HCT116 (cell line): ENCODE results near the gene NTSR2. TPM values are rescaled to one million over a fixed set of nuclear protein-coding genes. Genes with fewer than 3 reads are reported as not detected.

Experiments
- ATAC-seq: fragments of 200-7000 bp; cut with Tn5 transposase; 2 replicates; pipeline ENCODE4 v1.9.1; 2020; ENCODE audit warnings: mild to moderate bottlenecking, moderate library complexity
- BruUV-seq: library from RNA; stranded (reverse); fragments of 400-500 nt; replicated peaks from 2 replicates; lab custom pipeline; 2021; lab: Mats Ljungman, UMichigan
- CTCF ChIA-PET: fragments of 300-600 bp; sonication (Branson Sonifier 250); formaldehyde crosslinking; loops from one replicate; lab custom pipeline; 2021; ENCODE audit warnings: antibody characterized with exemption; lab: Charles Lee
- POLR2A ChIA-PET: fragments of 300-600, 350-600 bp; sonication (Branson Sonifier 250); formaldehyde crosslinking; loops from one replicate; lab custom pipeline; 2021; ENCODE audit warnings: antibody characterized with exemption; lab: Charles Lee
- RAD21 ChIA-PET, 2 experiments: fragments of 300-600 bp; sonication (Branson Sonifier 250); formaldehyde crosslinking; loops; one replicate each; lab custom pipeline; 2023; ENCODE audit warnings: low total read pairs in 2 of 2; ENCODE audit not compliant: uncharacterized antibody in 2 of 2, unreplicated experiment in 2 of 2, low non-redundant PET in 1 of 2; lab: Charles Lee
- DNase-seq: peaks from one replicate; pipeline ENCODE4 v3.0.0-alpha.2; 2010; ENCODE audit warnings: low read depth, low spot score
- H2AFZ ChIP-seq: fragments of 200-600 bp; shearing (Covaris generic), sonication (generic); 2 replicates; pipeline ENCODE4 v1.6.1; 2017; ENCODE audit warnings: low read depth, mixed run types, mixed read lengths, antibody characterized with exemption, low read length; ENCODE audit not compliant: poor library complexity, severe bottlenecking
- H3K27ac ChIP-seq: 2 replicates; pipeline ENCODE4 v1.5.1; 2012; ENCODE audit warnings: low read depth, low read length
- H3K27me3 ChIP-seq: fragments of 200-600 bp; sonication (generic); 2 replicates; pipeline ENCODE4 v1.6.1; 2016; ENCODE audit warnings: mixed run types, low read length, mixed read lengths; ENCODE audit not compliant: insufficient read depth
- H3K36me3 ChIP-seq, 2 experiments: fragments of 200-500 bp in 1 of 2; fragments of 200-600 bp in 1 of 2; sonication (Bioruptor generic) in 1 of 2; sonication (generic) in 1 of 2; 2 replicates each; pipeline versions ENCODE4 v1.5.1 to v1.6.1; 2014 to 2016; ENCODE audit warnings: low read length in 2 of 2, inconsistent platforms in 1 of 2, mixed read lengths in 1 of 2, mixed run types in 1 of 2; ENCODE audit not compliant: insufficient read depth in 2 of 2, control insufficient read depth in 1 of 2
- H3K4me1 ChIP-seq, 2 experiments: fragments of 200-600 bp in 1 of 2; sonication (generic) in 1 of 2; 2 replicates each; pipeline versions ENCODE4 v1.5.1 to v1.6.1; 2012 to 2017; ENCODE audit warnings: low read length in 2 of 2, inconsistent platforms in 1 of 2, mild to moderate bottlenecking in 1 of 2, mixed read lengths in 1 of 2, mixed run types in 1 of 2, moderate library complexity in 1 of 2; ENCODE audit not compliant: insufficient read depth in 2 of 2, control insufficient read depth in 1 of 2
- H3K4me2 ChIP-seq: fragments of 200-600 bp; sonication (generic); 2 replicates; pipeline ENCODE4 v1.6.1; 2017; ENCODE audit warnings: mixed run types, low read length, mixed read lengths
- H3K4me3 ChIP-seq, 2 experiments: fragments of 200-600 bp in 1 of 2; sonication (generic) in 1 of 2; replicated peaks in 1 of 2; 2 replicates each; pipeline ENCODE4 v1.5.1; 2011 to 2016; ENCODE audit warnings: low read length in 2 of 2, control low read depth in 1 of 2, low read depth in 1 of 2, mild to moderate bottlenecking in 1 of 2, mixed read lengths in 1 of 2, mixed run types in 1 of 2
- H3K79me2 ChIP-seq: fragments of 200-600 bp; sonication (generic); 2 replicates; pipeline ENCODE4 v1.6.1; 2017; ENCODE audit warnings: mild to moderate bottlenecking, mixed run types, low read length, moderate library complexity, mixed read lengths; ENCODE audit not compliant: insufficient read depth
- H3K9ac ChIP-seq: fragments of 200-600 bp; sonication (generic); 2 replicates; pipeline ENCODE4 v1.6.1; 2016; ENCODE audit warnings: low read length, mixed read lengths
- H3K9me2 ChIP-seq: fragments of 200-600 bp; sonication (generic), shearing (Covaris generic); 2 replicates; pipeline ENCODE4 v1.6.1; 2017; ENCODE audit warnings: mixed run types, mild to moderate bottlenecking, moderate library complexity; ENCODE audit not compliant: insufficient read depth
- H3K9me3 ChIP-seq, 2 experiments: fragments of 200-500 bp in 1 of 2; fragments of 200-600 bp in 1 of 2; sonication (Bioruptor generic) in 1 of 2; sonication (generic) in 1 of 2; 2 replicates each; pipeline ENCODE4 v1.6.1; 2014 to 2017; ENCODE audit warnings: low read length in 2 of 2, mixed read lengths in 2 of 2, inconsistent platforms in 1 of 2, low read depth in 1 of 2, mild to moderate bottlenecking in 1 of 2, mixed run types in 1 of 2, moderate library complexity in 1 of 2; ENCODE audit not compliant: control insufficient read depth in 1 of 2, insufficient read depth in 1 of 2
- H4K20me1 ChIP-seq: fragments of 200-600 bp; sonication (generic), shearing (Covaris generic); 2 replicates; pipeline ENCODE4 v1.6.1; 2017; ENCODE audit warnings: mixed run types, mild to moderate bottlenecking, moderate library complexity; ENCODE audit not compliant: insufficient read depth
- CBX3 ChIP-seq: IDR thresholded peaks from 2 replicates; pipeline ENCODE4 v1.6.1; 2012; ENCODE audit warnings: low read depth
- CEBPB ChIP-seq: IDR thresholded peaks from 2 replicates; pipeline ENCODE4 v1.6.1; 2012; ENCODE audit warnings: low read depth
- CTCF ChIP-seq, 3 experiments: fragments of 200-600 bp in 1 of 3; sonication (generic) in 1 of 3; IDR thresholded peaks in 2 of 3; conservative IDR thresholded peaks in 1 of 3; 2 replicates each; pipeline ENCODE4 v1.5.1; 2012 to 2017; ENCODE audit warnings: low read depth in 2 of 3, low read length in 2 of 3, antibody characterized with exemption in 1 of 3, borderline replicate concordance in 1 of 3, control low read depth in 1 of 3, mild to moderate bottlenecking in 1 of 3, mixed read lengths in 1 of 3, mixed run types in 1 of 3, moderate library complexity in 1 of 3; ENCODE audit not compliant: insufficient read depth in 1 of 3
- EGR1 ChIP-seq: IDR thresholded peaks from 2 replicates; pipeline ENCODE4 v1.6.1; 2012; ENCODE audit warnings: low read depth
- ELF1 ChIP-seq: IDR thresholded peaks from 2 replicates; pipeline ENCODE4 v1.6.1; 2012; ENCODE audit warnings: low read depth, borderline replicate concordance
- EZH2 ChIP-seq: fragments of 200-600 bp; sonication (generic); IDR thresholded peaks from 2 replicates; pipeline ENCODE4 v1.6.1; 2017; ENCODE audit warnings: antibody characterized with exemption, mixed run types
- FOSL1 ChIP-seq: IDR thresholded peaks from 2 replicates; pipeline ENCODE4 v1.6.1; 2012; ENCODE audit warnings: low read depth
- POLR2A ChIP-seq: IDR thresholded peaks from 2 replicates; pipeline ENCODE4 v1.7.0; 2011; ENCODE audit warnings: borderline replicate concordance; ENCODE audit not compliant: insufficient read depth, insufficient read length; ENCODE audit errors: extremely low read depth
- POLR2AphosphoS5 ChIP-seq: IDR thresholded peaks from 2 replicates; pipeline ENCODE4 v1.6.1; 2011; ENCODE audit warnings: mild to moderate bottlenecking, low read depth, low read length, moderate library complexity
- RAD21 ChIP-seq: IDR thresholded peaks from 2 replicates; pipeline ENCODE4 v1.6.1; 2012; ENCODE audit warnings: low read depth, mild to moderate bottlenecking
- SIN3A ChIP-seq: IDR thresholded peaks from 2 replicates; pipeline ENCODE4 v1.6.1; 2012; ENCODE audit warnings: low read depth
- TCF7L2 ChIP-seq: IDR thresholded peaks from 2 replicates; pipeline ENCODE4 v1.7.0; 2011; ENCODE audit warnings: borderline replicate concordance, inconsistent platforms; ENCODE audit not compliant: insufficient read depth, insufficient read length; ENCODE audit errors: extremely low read depth
- YY1 ChIP-seq: IDR thresholded peaks from 2 replicates; pipeline ENCODE4 v1.6.1; 2011; ENCODE audit warnings: low read length, low read depth, moderate library complexity, mild to moderate bottlenecking; ENCODE audit not compliant: insufficient replicate concordance; ENCODE audit errors: extremely low read depth
- ZFX ChIP-seq: fragments of 450-650 bp; IDR thresholded peaks from 2 replicates; pipeline ENCODE4 v1.6.1; 2017
- ZNF274 ChIP-seq: fragments of 200-500 bp; sonication (Bioruptor generic); IDR thresholded peaks from 2 replicates; pipeline ENCODE4 v1.6.1; 2014; ENCODE audit warnings: mild to moderate bottlenecking, low read depth, low read length, inconsistent platforms
- intact Hi-C: fragments of 100-400 bp; cut with micrococcal nuclease; formaldehyde crosslinking; loops from 2 replicates; pipeline ENCODE4 v1.10.0; 2022
- total RNA-seq: library from RNA; stranded (reverse); gene quantifications from one replicate; pipeline ENCODE4 v1.2.1, GENCODE V29; 2021; ENCODE audit not compliant: unreplicated experiment
- TF ChIP-seq, protein P1 (sequence below): IDR thresholded peaks from 2 replicates; pipeline ENCODE4 v1.6.1; 2011; ENCODE audit warnings: mild to moderate bottlenecking, low read length, moderate library complexity; ENCODE audit not compliant: insufficient replicate concordance; ENCODE audit errors: extremely low read depth

Gene NTSR2
- total RNA-seq, 1 experiment from 2014 or later: not detected

- TF ChIP-seq TCF7L2 (no peak), RAD21 (no peak), CEBPB (no peak)
- TF ChIP-seq, protein P1, sequence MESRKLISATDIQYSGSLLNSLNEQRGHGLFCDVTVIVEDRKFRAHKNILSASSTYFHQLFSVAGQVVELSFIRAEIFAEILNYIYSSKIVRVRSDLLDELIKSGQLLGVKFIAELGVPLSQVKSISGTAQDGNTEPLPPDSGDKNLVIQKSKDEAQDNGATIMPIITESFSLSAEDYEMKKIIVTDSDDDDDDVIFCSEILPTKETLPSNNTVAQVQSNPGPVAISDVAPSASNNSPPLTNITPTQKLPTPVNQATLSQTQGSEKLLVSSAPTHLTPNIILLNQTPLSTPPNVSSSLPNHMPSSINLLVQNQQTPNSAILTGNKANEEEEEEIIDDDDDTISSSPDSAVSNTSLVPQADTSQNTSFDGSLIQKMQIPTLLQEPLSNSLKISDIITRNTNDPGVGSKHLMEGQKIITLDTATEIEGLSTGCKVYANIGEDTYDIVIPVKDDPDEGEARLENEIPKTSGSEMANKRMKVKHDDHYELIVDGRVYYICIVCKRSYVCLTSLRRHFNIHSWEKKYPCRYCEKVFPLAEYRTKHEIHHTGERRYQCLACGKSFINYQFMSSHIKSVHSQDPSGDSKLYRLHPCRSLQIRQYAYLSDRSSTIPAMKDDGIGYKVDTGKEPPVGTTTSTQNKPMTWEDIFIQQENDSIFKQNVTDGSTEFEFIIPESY: no peak
Observed at GRCh38 chr2:11717623-11718022, 47.6 kb upstream of the NTSR2 start (continued).

- POLR2A ChIA-PET: no interaction called here
Observed at GRCh38 chr2:11716689-11717321, 46.8 kb upstream of the NTSR2 start.

More at GRCh38 chr2:11716689-11717321, 46.8 kb upstream of the NTSR2 start:
- no peak overlapping the region for H2AFZ ChIP-seq
- H3K27ac ChIP-seq: no peak overlapping the region
- no peak for TF ChIP-seq POLR2A
- no peak for TF ChIP-seq CTCF (IDR thresholded peaks at IDR 0.05 in 2 of 3, conservative IDR thresholded peaks at IDR 0.05 in 1 of 3; ENCODE audit: borderline replicate concordance in 1 of 3, insufficient read depth in 1 of 3, low read depth in 2 of 3, low read length in 2 of 3)
- TF ChIP-seq ZNF274: no peak
- no peak for TF ChIP-seq EZH2
- TF ChIP-seq POLR2AphosphoS5: no peak
- TF ChIP-seq ZFX: no peak
- no peak for TF ChIP-seq SIN3A
- TF ChIP-seq CBX3: no peak
- no peak for TF ChIP-seq FOSL1
- TF ChIP-seq ELF1: no peak
- no peak for TF ChIP-seq YY1
- no peak for TF ChIP-seq EGR1
- TF ChIP-seq, protein P1: no peak
- H4K20me1 ChIP-seq: no peaks in the 10 kb centered on the region
- ChIA-PET CTCF (no interaction called here), RAD21 (no interaction called here)
- no peaks in the 10 kb centered on the region for H3K9me2 ChIP-seq
- H3K4me1 ChIP-seq: no peaks in the 10 kb centered on the region
- no peak overlapping the region for H3K4me3 ChIP-seq
- no TSS peak for BruUV-seq
- DNase-seq (no peak), ATAC-seq (no peak)
- no peak overlapping the region for H3K9ac ChIP-seq
- no peak overlapping the region for H3K4me2 ChIP-seq
- intact Hi-C loops: no loop called here
- H3K36me3 ChIP-seq: no peaks in the 10 kb centered on the region
- H3K9me3 ChIP-seq: no peaks in the 10 kb centered on the region
- H3K27me3 ChIP-seq: peaks cover 35% of the 10 kb centered on the region
- no peaks in the 10 kb centered on the region for H3K79me2 ChIP-seq
